ENCODE measurements around the gene ADARB2.

DNA sequence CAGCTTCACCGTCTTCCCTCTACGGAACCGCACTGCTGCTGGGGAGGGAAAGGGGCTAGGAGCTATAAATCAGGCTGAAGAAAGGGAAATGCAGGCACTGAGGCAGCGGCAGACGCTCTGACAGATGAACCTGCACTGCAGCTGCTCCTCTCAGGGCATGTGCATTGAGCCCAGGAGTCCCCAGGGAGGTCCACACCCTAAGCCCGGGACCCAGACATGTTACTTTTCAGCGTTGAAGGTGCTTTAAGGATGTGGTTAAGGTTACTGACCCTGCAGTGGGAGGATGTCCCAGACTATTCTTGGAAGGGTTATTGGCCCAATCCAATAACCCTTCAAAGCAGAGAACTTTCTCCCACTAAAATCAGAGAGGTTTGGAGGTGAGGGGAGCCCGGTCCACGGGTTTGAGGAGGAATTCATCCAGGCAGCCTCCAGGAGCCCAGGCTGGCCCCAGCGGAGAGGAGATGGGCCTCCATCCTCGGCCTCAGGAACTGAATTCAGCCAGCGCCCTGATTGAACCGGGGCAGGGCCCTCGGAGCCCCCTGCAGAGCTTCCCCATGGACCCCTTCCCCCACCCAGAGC, 75.4 kb downstream of the ADARB2 start:
- TF ChIP-seq, protein P1, sequence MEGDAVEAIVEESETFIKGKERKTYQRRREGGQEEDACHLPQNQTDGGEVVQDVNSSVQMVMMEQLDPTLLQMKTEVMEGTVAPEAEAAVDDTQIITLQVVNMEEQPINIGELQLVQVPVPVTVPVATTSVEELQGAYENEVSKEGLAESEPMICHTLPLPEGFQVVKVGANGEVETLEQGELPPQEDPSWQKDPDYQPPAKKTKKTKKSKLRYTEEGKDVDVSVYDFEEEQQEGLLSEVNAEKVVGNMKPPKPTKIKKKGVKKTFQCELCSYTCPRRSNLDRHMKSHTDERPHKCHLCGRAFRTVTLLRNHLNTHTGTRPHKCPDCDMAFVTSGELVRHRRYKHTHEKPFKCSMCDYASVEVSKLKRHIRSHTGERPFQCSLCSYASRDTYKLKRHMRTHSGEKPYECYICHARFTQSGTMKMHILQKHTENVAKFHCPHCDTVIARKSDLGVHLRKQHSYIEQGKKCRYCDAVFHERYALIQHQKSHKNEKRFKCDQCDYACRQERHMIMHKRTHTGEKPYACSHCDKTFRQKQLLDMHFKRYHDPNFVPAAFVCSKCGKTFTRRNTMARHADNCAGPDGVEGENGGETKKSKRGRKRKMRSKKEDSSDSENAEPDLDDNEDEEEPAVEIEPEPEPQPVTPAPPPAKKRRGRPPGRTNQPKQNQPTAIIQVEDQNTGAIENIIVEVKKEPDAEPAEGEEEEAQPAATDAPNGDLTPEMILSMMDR (IDR thresholded peaks at IDR 0.05), result no peak
- TF ChIP-seq EP300 (IDR thresholded peaks at IDR 0.05), result no peak
